Measurements from ENCODE around the gene PDZD7.

DNA sequence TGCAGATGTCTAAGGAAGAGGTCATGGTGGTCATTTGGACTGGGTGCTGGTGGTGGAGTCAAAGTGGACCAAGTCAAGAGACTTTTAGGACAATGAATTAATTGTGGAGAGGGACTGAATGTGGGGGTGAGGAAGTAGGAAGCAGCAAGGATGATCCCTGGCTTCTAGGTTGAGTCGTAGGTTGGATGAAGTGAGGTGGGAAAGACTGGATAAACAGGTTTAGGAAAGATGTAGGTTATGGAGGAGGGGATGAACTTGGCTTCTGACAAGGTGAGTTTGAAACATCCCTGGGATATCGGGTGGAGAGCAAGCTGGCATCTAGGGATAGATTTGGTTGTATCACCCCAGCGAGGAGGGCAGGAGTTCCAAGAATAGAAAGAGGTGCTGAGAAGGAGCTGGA, 54.0 kb downstream of the PDZD7 start:
- TF ChIP-seq, protein P1, sequence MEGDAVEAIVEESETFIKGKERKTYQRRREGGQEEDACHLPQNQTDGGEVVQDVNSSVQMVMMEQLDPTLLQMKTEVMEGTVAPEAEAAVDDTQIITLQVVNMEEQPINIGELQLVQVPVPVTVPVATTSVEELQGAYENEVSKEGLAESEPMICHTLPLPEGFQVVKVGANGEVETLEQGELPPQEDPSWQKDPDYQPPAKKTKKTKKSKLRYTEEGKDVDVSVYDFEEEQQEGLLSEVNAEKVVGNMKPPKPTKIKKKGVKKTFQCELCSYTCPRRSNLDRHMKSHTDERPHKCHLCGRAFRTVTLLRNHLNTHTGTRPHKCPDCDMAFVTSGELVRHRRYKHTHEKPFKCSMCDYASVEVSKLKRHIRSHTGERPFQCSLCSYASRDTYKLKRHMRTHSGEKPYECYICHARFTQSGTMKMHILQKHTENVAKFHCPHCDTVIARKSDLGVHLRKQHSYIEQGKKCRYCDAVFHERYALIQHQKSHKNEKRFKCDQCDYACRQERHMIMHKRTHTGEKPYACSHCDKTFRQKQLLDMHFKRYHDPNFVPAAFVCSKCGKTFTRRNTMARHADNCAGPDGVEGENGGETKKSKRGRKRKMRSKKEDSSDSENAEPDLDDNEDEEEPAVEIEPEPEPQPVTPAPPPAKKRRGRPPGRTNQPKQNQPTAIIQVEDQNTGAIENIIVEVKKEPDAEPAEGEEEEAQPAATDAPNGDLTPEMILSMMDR (IDR thresholded peaks at IDR 0.05; ENCODE audit: insufficient read depth, low read length), result no peak
- TF ChIP-seq, protein P2, sequence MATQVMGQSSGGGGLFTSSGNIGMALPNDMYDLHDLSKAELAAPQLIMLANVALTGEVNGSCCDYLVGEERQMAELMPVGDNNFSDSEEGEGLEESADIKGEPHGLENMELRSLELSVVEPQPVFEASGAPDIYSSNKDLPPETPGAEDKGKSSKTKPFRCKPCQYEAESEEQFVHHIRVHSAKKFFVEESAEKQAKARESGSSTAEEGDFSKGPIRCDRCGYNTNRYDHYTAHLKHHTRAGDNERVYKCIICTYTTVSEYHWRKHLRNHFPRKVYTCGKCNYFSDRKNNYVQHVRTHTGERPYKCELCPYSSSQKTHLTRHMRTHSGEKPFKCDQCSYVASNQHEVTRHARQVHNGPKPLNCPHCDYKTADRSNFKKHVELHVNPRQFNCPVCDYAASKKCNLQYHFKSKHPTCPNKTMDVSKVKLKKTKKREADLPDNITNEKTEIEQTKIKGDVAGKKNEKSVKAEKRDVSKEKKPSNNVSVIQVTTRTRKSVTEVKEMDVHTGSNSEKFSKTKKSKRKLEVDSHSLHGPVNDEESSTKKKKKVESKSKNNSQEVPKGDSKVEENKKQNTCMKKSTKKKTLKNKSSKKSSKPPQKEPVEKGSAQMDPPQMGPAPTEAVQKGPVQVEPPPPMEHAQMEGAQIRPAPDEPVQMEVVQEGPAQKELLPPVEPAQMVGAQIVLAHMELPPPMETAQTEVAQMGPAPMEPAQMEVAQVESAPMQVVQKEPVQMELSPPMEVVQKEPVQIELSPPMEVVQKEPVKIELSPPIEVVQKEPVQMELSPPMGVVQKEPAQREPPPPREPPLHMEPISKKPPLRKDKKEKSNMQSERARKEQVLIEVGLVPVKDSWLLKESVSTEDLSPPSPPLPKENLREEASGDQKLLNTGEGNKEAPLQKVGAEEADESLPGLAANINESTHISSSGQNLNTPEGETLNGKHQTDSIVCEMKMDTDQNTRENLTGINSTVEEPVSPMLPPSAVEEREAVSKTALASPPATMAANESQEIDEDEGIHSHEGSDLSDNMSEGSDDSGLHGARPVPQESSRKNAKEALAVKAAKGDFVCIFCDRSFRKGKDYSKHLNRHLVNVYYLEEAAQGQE (IDR thresholded peaks at IDR 0.05; ENCODE audit: insufficient replicate concordance, low read depth), result no peak
- TF ChIP-seq POLR2AphosphoS5 (IDR thresholded peaks at IDR 0.05; ENCODE audit: low read depth) (no peak), SPI1 (IDR thresholded peaks at IDR 0.05; ENCODE audit: borderline replicate concordance, low read depth) (no peak)
